ACC112 (cell line): ENCODE data around the gene TRRAP.
"Not testable (repeated sequence)": the region's sequence is repeated elsewhere in the genome, so short reads cannot be mapped to it uniquely, and the experiment has no call there.

ENCODE experiments used
- H2AFZ ChIP-seq: fragments of 200-600 bp; sonication (generic); one replicate; pipeline ENCODE4 v1.6.0; 2017; ENCODE audit warnings: antibody characterized with exemption, low read length; ENCODE audit not compliant: unreplicated experiment
- H3K27ac ChIP-seq: fragments of 200-600 bp; sonication (generic); 2 replicates; pipeline ENCODE4 v1.5.1; 2014; ENCODE audit warnings: low read depth, mild to moderate bottlenecking, antibody characterized with exemption, low read length, moderate library complexity
- H3K27me3 ChIP-seq: fragments of 200-600 bp; sonication (generic); 2 replicates; pipeline ENCODE4 v1.6.1; 2014; ENCODE audit warnings: mild to moderate bottlenecking, antibody characterized with exemption, low read length, moderate library complexity, mixed read lengths; ENCODE audit not compliant: insufficient read depth
- H3K36me3 ChIP-seq: fragments of 200-600 bp; sonication (generic); 2 replicates; pipeline ENCODE4 v1.6.1; 2016; ENCODE audit warnings: mild to moderate bottlenecking, antibody characterized with exemption, low read length, moderate library complexity, mixed read lengths; ENCODE audit not compliant: insufficient read depth
- H3K4me1 ChIP-seq: fragments of 200-600 bp; sonication (generic); one replicate; pipeline ENCODE4 v1.6.1; 2016; ENCODE audit warnings: low read length, mixed read lengths; ENCODE audit not compliant: insufficient read depth, unreplicated experiment, control insufficient read depth
- H3K4me3 ChIP-seq: fragments of 200-600 bp; sonication (generic); 2 replicates; pipeline ENCODE4 v1.5.1; 2014; ENCODE audit warnings: mild to moderate bottlenecking, low read depth, low read length
- H3K79me2 ChIP-seq: fragments of 200-600 bp; sonication (generic); one replicate; pipeline ENCODE4 v1.6.0; 2016; ENCODE audit warnings: low read length; ENCODE audit not compliant: control insufficient read depth, unreplicated experiment, insufficient read depth

Gene TRRAP

DNA sequence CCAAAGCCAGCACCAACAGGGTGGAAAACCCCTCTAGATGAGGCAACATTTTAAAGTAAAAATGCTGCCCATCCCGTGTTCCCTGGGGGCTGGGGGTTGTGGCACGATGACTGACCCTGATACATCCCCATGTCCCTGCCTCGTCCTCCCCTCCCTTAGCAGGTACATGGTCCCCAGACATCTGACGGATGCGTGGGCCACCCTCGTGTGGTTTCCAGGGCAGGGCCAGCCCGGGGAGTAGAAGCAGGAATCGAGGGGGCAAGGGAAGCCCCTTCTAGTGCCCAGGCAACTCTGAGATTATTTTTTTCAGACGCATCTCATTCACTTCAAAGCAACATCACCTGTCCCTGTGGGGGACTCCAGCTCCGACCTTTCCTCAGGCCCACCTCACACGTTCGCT, 12.0 kb upstream of the TRRAP start:
- H3K79me2 ChIP-seq = no peaks in the 10 kb centered on the region
- no peaks in the 10 kb centered on the region for H3K36me3 ChIP-seq
- H3K27me3 ChIP-seq = peaks cover 19% of the 10 kb centered on the region
- H3K27ac ChIP-seq = no peak overlapping the region
- no peak overlapping the region for H3K4me3 ChIP-seq
- peaks cover 11% of the 10 kb centered on the region for H3K4me1 ChIP-seq
- no peak overlapping the region for H2AFZ ChIP-seq

DNA sequence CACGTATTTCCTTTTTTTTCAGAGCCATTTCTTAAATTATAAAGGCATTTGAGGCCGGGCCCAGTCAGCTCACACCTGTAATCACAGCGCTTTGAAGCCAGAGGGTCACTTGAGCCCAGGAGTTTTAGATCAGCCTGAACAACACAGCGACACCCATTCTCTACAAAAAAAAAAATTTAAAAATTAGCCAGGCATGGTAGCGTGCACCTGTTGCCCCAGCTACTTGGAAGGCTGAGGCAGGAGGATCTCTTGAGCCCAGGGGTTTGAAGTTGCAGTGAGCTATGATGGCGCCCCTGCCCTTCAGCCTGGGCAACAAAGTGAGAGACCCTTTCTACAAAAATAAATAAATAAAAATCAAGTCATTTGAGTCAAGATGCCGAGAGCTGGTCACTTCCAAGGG, 11.6 kb upstream of the TRRAP start:
- H3K27me3 ChIP-seq = peaks cover 19% of the 10 kb centered on the region
- H2AFZ ChIP-seq = no peak overlapping the region
- H3K4me1 ChIP-seq = peaks cover 11% of the 10 kb centered on the region
- no peak overlapping the region for H3K4me3 ChIP-seq
- H3K36me3 ChIP-seq = no peaks in the 10 kb centered on the region
- H3K27ac ChIP-seq = no peak overlapping the region
- H3K79me2 ChIP-seq = no peaks in the 10 kb centered on the region

DNA sequence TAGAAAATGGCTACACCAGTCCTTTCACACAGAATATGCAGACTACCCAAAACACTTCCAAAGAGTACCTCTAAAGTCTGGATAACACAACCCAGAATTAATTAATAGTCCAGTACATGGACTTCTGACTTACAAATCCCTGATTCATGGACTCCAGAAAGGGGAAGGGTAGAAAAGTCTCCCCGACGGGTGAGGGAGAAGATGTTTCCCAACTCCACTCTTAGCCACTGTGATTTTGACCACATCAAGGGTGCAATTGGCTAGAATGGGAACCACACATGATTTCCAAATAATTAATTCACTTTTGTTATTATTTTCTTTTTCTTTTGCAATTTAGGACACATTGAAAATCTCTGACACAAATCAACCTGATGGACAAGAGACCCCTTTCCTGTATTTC, 9.9 kb upstream of the TRRAP start:
- H3K27me3 ChIP-seq = peaks cover 19% of the 10 kb centered on the region
- no peak overlapping the region for H3K27ac ChIP-seq
- H3K79me2 ChIP-seq = no peaks in the 10 kb centered on the region
- H3K36me3 ChIP-seq = no peaks in the 10 kb centered on the region
- H2AFZ ChIP-seq = no peak overlapping the region
- no peak overlapping the region for H3K4me3 ChIP-seq
- H3K4me1 ChIP-seq = peaks cover 11% of the 10 kb centered on the region

DNA sequence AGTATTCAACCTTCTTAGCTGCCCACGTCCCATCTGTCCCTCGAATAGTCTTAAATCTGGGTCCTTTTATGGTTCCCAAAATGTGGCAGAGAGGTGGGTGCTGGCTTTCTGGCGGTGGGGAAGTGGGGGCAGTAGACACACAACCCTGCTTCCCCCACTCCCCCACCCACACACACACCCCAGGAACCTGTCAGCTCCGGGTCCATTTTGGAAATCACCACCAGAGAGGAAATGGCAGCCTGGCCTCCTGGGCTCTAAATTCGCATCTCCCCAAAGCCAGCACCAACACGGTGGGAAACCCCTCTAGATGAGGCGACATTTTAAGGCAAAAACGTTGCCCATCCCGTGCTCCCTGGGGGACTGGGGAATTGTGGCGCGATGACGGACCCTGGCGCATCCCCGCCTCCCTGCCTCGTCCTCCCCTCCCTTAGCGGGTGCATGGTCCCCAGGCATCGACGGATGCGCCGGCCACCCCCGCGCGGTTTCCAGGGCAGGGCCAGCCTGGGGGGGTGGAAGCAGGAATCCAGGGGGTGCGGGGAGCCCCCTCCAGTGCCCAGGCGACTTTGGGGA, 9.2 kb upstream of the TRRAP start:
- Histone ChIP-seq H3K27me3 (peaks cover 19% of the 10 kb centered on the region), H3K36me3 (no peaks in the 10 kb centered on the region), H2AFZ (no peak overlapping the region), H3K4me1 (peaks cover 11% of the 10 kb centered on the region), H3K79me2 (no peaks in the 10 kb centered on the region), H3K27ac (no peak overlapping the region), H3K4me3 (peak overlapping the region; percentile 78)

DNA sequence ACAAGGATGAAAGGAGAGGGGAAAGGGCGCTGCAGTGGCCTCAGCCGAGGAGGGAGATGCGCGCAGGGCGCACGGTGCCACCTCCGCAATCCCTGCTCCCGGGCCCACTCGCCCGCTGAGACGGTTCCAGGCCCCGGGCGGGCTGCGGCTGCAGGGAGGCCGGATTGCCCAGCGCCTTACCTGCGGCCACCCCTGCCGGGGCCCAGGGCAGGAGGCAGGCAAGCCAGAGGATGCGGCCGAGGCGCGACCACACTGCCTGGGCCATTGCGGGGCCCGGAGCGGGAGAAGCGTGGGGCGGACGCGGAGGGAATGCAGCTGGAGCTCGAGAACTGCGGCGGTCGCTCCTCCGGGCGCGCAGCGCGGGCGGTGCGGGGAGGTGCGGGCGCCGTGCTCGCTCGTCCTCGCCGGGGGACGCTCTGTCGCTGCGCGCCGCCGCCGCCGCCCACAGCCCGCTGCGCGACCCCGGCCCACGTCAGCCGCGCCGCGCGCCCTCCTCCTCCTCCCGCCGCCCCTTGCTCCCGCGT, 8.7 kb upstream of the TRRAP start, which contains the start of gene TMEM130:
Gene TMEM130 (minus strand): TSS at position 418 of the 524 bp plus-strand sequence. CDS start 153 bp downstream, at position 265.
- H2AFZ ChIP-seq = no peak within 1 kb of the TSS
- H3K79me2 ChIP-seq = no peaks in the 10 kb centered on the region
- no peaks in the 10 kb centered on the region for H3K36me3 ChIP-seq
- peak within 1 kb of the TSS; percentile 78 for H3K4me3 ChIP-seq
- peaks cover 19% of the 10 kb centered on the region for H3K27me3 ChIP-seq
- no peak within 1 kb of the TSS for H3K27ac ChIP-seq
- H3K4me1 ChIP-seq = peaks cover 11% of the 10 kb centered on the region

DNA sequence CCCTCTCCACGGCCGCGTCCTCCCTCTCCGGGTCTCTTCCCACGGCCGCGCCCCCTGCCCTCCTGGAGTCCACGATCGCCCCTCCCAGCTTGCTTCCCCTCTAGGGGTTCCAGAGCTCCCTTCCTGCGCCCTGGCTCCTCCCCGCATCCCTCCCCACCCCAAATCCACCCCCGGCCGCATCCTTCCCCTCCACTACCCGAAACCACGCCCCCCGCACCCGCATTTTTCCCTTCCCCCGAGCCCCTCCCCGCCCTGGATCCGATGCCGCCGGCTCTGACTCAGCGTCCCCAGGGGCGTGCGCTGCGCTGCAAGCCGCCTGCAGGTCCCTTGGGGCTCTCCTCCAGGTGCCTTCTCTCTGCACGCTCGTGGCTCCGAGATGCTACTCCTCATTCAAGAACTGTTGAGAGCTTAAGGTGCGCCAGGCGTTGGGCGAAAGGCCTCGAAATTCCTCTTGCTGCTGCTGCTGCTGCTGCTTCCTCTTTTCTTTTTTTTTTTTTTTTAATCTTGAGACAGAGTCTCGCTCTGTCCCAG, 8.1 kb upstream of the TRRAP start:
- Histone ChIP-seq H3K36me3 (no peaks in the 10 kb centered on the region), H3K27me3 (peaks cover 19% of the 10 kb centered on the region), H3K27ac (no peak overlapping the region), H2AFZ (no peak overlapping the region), H3K79me2 (no peaks in the 10 kb centered on the region), H3K4me1 (peaks cover 5% of the 10 kb centered on the region), H3K4me3 (peak overlapping the region; percentile 78)

DNA sequence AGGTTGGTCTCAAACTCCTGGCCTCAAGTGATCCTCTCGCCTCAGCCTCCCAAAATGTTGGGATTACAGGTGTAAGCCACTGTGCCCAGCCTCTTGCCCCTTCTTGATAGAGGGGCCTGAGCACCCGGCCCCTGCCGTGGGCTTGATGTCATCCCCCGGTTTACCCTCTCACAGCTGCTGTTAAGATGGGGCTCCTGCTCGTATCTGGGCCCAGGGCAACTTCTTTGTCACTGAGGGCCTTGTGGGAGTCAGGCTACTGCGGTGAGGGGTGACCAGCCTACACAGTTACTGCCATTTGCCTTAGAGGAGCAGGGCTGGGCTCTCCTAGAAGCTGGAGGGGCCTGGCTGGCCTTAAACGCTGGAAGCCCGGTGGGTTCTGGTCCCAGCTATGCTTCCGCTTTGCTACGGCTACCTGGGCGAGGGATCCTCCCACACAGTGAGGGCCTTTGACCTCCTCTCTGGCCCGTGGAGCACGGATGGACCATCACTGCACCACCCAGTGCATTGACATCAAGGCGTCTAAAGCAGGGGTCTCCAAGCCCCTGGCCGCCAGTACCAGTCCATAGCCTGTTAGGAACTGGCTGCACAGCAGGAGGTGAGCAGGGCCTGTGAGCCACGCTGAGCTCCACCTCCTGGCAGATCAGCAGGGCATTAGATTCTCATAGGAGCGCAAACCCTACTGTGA, 7.4 kb upstream of the TRRAP start:
- peaks cover 19% of the 10 kb centered on the region for H3K27me3 ChIP-seq
- no peak overlapping the region for H3K27ac ChIP-seq
- H3K36me3 ChIP-seq = no peaks in the 10 kb centered on the region
- no peaks in the 10 kb centered on the region for H3K4me1 ChIP-seq
- no peak overlapping the region for H2AFZ ChIP-seq
- H3K4me3 ChIP-seq = no peak overlapping the region
- H3K79me2 ChIP-seq = no peaks in the 10 kb centered on the region

DNA sequence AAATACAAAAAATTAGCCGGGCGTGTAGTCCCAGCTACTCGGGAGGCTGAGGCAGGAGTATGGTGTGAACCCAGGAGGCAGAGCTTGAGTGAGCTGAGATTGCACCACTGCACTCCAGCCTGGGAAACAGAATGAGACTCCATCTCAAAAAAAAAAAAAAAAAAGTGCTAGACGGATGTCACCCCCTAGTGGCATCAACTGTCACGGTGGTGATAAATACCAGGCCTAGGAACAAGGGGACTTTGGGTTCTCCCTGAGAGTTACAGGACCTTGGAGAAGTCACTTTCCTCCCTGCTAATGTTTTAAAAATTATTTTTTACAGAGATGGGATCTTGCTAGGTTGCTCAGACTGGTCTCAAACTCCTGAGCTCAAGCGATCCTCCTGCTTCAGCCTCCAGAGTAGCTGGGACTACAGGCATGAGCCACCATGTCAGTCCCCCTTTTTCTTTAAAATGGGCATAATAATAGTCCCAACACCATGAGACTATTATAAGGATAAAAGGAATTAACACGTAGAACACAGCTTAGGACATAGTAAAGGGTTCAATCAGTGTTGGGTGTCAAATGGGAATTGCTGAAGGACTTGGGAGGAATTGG, 5.9 kb upstream of the TRRAP start:
- peaks cover 19% of the 10 kb centered on the region for H3K27me3 ChIP-seq
- no peaks in the 10 kb centered on the region for H3K36me3 ChIP-seq
- no peaks in the 10 kb centered on the region for H3K4me1 ChIP-seq
- no peak overlapping the region for H3K4me3 ChIP-seq
- no peak overlapping the region for H3K27ac ChIP-seq
- H2AFZ ChIP-seq = no peak overlapping the region
- H3K79me2 ChIP-seq = no peaks in the 10 kb centered on the region

DNA sequence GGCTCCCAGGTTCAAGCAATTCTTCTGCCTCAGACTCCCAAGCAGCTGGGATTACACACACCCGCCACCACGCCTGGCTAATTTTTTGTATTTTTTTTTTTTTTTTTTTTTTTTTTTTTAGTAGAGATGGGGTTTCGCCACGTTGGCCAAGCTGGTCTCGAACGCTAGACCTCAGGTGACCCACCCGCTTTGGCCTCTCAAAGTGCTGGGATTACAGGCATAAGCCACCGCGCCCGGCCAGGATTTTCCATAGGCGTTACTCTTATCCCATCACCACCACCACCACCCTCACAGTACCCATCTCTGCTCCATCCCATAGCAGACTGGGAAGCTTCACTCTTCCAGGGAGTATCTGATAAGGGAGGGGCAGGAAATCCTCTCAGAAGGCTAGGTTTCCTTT, 4.7 kb upstream of the TRRAP start:
- not testable (repeated sequence) for H2AFZ ChIP-seq, H3K79me2 ChIP-seq, H3K4me3 ChIP-seq, H3K36me3 ChIP-seq, H3K4me1 ChIP-seq, H3K27ac ChIP-seq
- peaks cover 11% of the 10 kb centered on the region for H3K27me3 ChIP-seq

DNA sequence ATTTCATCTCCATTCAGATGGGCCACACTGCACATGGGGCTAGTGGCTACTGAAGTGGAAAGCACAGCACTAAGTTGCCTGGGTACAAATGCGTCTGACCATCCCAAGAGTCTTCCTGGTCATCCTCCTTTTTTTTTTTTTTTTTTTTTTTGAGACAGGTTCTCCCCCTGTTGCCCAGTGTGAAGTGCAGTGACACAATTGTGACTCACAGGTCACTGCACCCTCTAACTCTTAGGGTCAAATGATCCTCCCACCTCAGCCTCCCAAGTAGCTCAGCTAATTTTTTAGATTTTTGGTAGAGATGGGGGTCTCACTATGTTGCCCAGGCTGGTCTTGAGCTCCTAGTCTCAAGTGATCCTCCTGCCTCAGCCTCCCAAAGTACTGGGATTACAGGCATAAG, 3.4 kb upstream of the TRRAP start:
- H2AFZ ChIP-seq = no peak overlapping the region
- H3K36me3 ChIP-seq = no peaks in the 10 kb centered on the region
- H3K27me3 ChIP-seq = no peaks in the 10 kb centered on the region
- H3K27ac ChIP-seq = no peak overlapping the region
- peaks cover 4% of the 10 kb centered on the region for H3K4me1 ChIP-seq
- no peak overlapping the region for H3K4me3 ChIP-seq
- peaks cover 14% of the 10 kb centered on the region for H3K79me2 ChIP-seq
